ENCODE measurements around the gene GPRIN3. TPM values are rescaled to one million over a fixed set of nuclear protein-coding genes. Genes with fewer than 3 reads are reported as not detected.

GPRIN3 gene
- total RNA-seq = 10 to 100 TPM in 2 of 4 donors, 1 to 10 TPM in 2; 5.7 to 28.7 (median 8.8) TPM

GRCh38 chr4:89307446-89308160, at the start of gene GPRIN3:
TSS of gene GPRIN3 (minus strand) at chr4:89307800. CDS start at chr4:89250110, 57,690 bp downstream.
- no peak for TF ChIP-seq CTCF (IDR thresholded peaks at IDR 0.05; ENCODE audit: low read depth)

GRCh38 chr4:89357340-89357739, 49.7 kb upstream of the GPRIN3 start:
- no peak for TF ChIP-seq CTCF (IDR thresholded peaks at IDR 0.05; ENCODE audit: low read depth)

- TF ChIP-seq CTCF (IDR thresholded peaks at IDR 0.05; ENCODE audit: low read depth) = no peak
Measured at GRCh38 chr4:89356086-89356485, 48.5 kb upstream of the GPRIN3 start.

DNA sequence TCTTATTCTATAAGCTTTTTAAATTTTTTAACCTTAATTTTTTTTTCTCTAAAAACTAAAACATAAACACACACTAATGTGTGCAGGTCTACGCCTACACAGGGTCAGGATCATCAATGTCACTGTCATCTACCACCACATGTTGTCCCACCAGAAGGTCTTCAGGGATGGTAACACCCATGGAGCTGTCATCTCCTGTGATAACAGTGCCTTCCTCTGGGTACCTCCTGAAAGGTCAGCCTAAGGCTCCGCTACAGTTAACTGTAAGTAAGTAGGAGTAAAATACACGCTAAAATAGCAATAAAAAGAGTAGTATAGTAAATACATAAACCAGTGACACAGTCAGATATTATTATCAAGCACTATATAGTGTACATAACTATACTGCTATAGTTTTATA, 45.9 kb upstream of the GPRIN3 start:
- no peak for TF ChIP-seq CTCF (IDR thresholded peaks at IDR 0.05; ENCODE audit: low read depth)

DNA sequence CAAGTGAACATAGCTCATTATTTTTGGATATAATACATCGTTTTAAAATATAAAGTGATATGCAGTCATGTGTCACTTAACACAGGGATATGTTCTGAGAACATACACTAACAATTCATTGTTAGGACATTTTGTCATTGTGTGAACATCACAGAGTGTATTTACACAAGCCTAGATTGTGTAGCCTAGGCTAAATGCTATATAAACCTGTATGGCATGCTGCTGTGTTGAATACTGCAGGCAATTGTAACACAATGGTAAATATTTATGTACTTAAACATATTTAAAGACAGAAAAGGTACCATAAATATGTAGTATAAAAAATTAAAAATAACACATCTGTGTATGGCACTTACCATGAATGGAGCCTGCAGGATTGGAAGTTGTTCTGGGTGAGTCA, 44.9 kb upstream of the GPRIN3 start:
- no peak for TF ChIP-seq CTCF (IDR thresholded peaks at IDR 0.05; ENCODE audit: low read depth)

GRCh38 chr4:89351201-89351600, 43.6 kb upstream of the GPRIN3 start:
- no peak for TF ChIP-seq CTCF (IDR thresholded peaks at IDR 0.05; ENCODE audit: low read depth)

- no peak for TF ChIP-seq CTCF (IDR thresholded peaks at IDR 0.05; ENCODE audit: low read depth)
Measured at GRCh38 chr4:89347363-89348025, 39.9 kb upstream of the GPRIN3 start.
